HG03159 (cell line): ENCODE measurements around the gene LRRC4C.

Source experiments
- ATAC-seq: cut with Tn5 transposase; IDR thresholded peaks from one replicate; pipeline ENCODE4 v1.9.1; 2021; ENCODE audit warnings: mild to moderate bottlenecking, moderate library complexity; ENCODE audit not compliant: unreplicated experiment

LRRC4C gene

DNA sequence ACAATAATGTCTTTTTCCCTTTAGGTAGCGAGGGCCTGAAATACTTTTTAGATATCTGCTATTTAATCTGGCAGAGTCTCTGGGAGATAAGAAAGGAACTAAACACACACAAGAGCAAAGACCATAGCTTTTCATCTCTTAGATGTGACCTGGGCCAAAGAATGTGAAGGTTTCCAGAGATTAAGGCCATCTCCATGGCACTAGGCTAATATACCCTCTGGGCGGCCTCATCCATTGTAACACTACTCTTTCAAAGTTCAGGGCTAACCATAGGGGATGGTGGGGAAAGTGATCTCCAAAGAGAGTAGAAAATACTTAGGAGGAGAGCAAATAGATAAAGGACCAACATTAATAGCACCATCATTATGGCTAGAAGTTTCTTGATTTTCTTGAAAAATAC is 326.4 kb downstream of the LRRC4C start:
- no peak for ATAC-seq

DNA sequence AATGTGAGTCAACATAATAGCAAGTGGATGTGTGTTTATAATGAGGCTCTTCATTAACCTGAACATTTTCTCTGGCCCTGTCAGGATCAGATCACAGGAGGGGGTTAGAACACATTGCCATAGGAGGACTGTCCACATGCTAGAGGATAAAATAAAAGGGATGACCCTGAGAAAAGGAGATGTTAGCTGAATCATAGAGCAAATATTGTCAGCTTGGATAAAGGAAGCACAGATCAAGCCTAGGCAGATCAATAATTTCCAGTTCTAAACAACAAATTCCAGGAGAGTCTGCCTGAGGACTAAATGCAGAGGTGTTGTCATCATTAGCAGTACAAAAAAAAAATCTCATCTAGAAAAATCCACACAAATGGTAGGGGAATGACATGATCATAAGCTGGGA is 337.9 kb downstream of the LRRC4C start:
- ATAC-seq: no peak

DNA sequence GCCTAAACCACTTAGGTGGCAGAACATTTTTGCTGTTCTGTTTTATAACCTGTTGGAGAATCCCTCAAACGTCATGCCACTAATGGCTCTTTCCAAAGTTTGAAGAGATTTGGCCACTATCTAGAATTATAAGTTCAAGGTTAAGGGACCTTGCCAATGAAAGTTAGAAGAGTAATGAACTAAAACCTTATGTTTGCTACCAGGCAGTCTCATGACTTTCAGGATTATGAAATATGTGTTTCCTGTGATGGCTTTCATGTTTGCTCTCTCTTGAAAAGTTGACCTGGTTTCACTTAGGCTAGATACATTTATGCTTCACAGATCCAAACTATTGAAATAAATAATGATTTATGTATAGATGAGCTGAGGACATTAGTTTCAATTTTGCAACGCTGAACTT is 340.0 kb downstream of the LRRC4C start:
- no peak for ATAC-seq

DNA sequence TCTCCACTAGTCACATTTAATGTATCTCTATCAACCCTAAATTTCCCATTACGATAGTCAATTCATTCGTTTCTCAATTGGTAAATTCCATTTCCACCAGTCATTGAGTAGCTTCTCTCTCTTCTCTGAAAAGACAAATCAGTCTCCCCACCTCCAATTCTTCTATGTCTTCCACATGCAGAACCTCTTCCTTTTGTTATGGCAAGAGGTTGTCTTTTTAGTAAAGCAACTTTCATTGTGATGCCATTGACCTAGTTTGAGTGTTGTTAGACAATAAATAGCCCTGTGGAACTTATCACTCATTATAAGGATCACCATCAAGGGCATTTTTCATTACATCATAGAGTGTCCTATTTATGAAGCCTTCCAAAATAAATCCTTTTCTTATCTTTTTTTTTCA is 340.9 kb downstream of the LRRC4C start:
- no peak for ATAC-seq

DNA sequence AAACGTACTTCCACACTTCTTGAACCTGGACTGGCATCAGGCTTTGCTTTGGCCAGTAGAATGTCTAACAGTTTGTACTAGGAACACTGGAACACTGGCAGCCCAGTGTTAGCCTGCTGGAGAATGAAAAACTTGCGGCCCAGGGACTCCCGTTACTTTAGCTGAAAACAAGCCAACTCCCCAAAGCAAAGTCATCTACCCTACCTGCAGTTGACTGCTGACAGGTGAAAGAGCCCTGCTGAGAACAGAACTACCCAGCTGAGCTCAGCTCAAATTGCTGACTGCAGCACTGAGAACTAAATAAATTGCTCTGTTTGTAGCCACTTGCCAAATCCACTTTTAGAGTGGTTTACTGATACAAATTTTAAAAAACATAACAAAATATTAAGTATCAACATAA is 342.5 kb downstream of the LRRC4C start:
- ATAC-seq: no peak

DNA sequence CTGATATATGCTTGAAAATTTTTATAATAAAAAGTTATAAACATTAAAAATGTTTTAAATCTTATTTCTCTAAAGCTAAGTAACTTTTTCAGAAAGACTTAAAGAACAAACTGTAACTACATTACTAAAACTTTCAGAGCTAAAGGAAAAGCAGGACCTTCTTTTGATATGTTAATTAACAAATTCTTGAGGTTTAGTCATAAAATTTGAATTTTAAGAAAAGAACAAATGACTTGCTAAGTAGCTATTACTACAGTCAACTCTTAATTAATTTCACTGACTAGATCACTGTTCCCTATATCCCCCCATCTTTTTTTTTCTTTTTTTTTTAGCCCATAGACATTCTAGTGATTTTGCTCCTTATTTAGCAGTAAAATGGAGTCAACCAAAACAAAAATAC is 344.4 kb downstream of the LRRC4C start:
- no peak for ATAC-seq

DNA sequence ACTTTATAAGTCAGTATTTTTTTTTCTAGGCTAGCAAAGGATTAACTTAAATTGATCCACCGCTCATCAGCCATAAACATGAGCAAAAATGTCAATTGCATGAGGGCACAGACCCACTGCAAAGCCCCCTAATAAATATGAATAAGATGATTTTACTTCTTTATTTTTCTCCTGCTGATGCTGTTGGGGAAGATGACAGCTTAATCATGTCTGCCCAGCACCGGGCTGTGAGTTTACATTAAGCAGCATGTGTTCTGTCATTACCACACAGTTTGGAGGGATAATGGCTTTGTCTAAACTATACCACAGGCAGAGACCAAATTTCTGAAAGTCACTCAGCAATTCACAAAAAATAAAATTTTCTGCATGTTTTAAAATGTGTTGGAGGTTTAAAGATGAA is 346.3 kb downstream of the LRRC4C start:
- no peak for ATAC-seq

DNA sequence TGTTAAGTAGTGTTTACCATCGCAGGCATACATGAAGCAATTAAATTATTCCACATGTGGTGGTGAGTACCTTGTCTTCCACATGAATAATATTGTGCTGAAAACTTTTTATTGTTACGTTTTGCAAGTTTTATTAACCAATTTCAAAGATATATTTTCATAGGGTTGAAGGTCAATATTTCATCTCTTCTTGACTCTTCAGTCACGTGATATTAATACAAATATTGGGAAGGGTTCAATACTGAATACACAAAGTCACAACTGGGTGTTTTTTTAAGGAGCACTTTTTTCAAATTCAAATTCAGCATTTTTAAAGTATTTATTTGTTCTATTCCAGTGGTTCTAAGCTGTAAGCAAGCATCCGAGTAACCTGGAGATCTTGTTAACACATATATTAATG is 348.9 kb downstream of the LRRC4C start:
- ATAC-seq: no peak

DNA sequence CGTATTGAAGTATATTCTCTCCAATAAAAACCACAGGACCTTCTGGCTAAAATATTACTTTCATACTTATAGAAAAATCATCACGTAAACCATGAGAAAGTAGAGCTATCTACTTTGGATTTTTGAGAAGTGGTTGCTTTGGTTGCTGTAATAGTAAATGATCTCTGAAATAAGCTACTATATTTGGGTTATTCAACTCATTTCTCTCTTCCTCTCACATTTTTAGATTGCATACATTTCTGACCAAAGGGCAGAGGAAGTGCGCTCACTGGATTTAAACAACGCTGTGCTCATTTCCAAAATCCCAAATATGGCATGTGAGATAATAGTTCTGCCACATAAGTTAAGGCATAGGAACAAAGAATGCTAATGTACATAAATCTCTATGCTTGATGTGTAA is 357.0 kb downstream of the LRRC4C start:
- no peak for ATAC-seq

DNA sequence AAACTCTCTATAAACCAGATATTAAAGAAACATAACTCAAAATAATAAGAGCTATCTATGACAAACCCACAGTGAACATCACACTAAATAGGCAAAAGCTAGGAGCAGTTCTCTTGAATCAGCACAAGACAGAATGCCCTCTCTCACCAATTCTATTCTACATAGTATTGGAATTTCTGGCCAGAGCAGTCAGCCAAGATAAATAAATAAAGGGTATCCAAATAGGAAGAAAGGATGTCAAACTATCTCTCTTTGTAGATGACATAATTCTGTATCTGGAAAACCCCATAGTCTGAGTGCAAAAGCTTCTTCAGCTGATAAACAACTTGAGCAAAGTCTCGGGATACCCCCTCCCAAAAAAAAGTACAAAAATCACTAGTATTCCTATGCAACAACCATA is 359.8 kb downstream of the LRRC4C start:
- no peak for ATAC-seq

DNA sequence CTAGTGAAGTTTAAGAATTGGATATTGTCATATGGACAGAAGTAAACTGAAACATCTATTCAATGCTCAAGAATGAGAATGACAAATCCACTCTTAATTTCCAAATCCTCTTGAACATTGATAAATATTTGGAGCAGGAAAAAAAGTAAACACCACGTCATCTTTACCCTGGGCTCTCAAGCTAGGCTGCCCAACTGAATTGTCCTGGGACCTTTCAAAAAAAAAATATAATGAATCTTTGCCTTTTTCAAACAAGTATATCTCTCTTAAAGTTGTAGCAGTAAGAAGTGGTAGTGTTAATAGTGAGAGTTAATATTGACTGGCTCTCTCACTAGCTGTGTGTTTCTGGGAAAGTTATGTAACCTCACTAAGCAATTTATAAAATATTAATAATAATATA is 374.3 kb downstream of the LRRC4C start:
- no peak for ATAC-seq

DNA sequence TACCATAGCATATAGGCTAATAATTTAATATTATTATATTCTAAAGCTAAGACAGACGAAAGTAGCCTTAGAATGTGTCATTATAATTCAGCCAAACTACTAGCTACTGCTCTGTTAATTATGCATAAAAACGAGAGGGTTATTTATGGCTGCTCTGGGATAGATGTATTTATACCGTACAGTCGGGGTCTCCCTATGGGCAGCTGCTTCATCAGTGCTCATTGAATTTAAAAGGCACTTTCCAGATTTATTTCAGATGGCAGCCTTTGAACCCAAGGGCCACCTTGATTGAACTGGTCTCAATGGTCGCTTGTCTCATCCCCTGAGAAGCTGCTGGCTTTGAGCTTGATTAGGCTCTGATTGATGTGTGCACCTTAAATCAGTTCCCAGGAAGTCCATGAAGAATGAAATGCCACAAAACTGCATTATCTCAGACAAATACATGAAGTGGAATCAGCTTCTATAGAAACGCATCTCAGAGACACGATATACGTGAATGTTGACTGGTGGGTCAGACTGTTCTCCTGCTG is 377.6 kb downstream of the LRRC4C start:
- ATAC-seq: no peak

DNA sequence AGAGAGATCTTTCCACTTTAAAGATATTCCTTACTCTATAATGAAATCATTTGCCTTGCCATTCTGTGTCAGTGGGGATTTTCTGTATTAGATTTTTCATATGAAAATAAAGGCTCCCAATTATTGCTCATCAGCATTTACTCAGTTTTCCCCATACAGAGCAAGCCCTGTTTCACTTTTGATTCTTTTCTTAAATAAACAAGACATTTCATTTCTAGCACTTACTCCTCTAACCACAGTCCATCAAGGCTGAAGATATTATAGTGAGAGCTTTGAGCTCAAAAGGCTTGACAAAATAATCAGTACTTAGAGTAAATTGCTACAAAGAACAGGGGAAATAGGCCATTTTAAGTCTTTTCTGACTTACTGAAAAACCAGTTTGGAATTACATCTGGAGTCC is 385.1 kb downstream of the LRRC4C start:
- ATAC-seq: no peak

DNA sequence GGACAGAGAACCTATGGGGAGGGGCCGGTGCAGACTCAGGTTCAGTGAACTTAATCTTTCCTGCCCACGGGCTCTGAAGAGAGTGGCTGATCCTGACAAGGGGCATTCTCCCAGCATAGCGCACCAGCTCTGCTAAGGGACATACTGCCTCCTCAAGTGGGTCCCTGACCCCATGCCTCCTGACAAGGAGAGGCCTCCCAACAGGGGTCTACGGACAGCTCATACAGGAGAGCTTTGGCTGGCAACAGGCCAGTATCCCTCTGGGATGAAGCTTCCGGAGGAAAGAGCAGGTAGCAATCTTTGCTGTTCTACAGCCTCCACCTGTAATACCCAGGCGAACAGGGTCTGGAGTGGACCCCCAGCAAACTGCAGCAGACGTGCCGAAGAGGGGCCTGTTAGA is 394.0 kb downstream of the LRRC4C start:
- no peak for ATAC-seq

DNA sequence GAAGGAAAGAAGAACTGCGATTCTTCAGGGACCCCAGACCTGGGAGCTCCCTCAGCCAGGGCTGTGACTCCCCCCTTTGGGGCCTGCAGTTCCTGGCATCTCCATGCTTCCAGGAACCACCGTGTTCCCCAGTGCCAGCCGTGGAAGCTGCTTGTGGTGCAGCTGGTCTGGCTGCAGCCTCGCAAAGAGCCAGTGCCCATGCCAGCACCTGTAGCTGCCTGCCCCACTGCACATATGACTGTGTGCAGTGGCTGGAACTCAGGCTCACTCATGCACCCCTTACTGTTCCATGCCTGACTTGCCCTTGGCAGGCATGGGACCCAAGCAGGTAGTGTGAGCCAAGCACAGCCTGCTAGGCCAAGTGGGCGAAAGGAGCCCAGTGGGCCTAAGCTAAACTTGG is 401.3 kb downstream of the LRRC4C start:
- ATAC-seq: no peak

DNA sequence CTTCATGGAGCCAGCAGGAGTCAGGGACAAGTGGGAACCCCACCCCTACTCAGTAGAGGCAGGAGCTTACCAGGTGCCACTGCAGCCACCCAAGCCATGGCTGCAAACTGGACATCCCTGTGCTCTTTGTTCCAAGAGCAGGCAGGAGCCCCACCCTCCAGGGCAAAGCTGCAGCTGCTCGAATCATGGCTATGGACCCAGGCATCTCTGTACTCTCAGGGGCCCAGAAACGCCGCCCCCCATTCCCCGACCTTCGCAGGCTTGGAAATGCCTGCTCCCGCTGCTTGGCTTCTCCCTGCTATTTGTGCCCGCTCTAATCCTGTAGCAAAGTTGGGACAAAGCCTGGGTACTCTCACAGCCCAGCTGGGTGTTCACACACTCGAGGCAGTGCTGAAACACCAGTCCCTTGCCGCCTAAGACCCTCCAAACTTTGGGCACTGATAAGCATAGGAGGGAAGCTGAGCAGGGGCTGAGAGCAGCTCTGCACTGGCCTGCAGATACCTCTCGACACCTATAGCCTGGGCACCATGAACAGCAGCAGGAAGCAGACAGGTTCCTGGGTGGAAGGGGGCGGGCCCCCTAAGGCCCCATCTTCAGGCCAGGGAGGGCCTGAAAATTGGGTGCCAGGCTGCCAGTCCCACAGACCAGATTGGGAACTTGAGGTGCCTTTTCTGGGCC is 402.4 kb downstream of the LRRC4C start:
- no peak for ATAC-seq

DNA sequence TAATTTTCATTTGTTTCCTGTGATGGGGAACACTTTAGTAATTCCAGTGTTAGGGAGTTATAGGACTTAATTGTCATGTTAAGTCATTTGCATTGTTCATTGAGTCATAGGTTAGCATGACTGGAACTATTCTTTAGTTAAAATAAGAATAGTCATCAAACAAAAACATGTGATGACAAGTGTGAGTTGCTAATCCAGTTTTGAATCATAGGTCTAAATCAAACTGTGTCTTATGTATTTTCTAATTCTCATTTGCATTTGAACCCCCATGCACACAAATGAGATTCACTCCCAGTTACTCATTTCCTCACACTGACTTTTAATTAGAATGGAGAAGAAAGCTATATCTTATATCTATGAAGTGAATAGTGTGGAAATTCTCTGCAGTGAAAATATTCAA is 405.6 kb downstream of the LRRC4C start:
- ATAC-seq: no peak

DNA sequence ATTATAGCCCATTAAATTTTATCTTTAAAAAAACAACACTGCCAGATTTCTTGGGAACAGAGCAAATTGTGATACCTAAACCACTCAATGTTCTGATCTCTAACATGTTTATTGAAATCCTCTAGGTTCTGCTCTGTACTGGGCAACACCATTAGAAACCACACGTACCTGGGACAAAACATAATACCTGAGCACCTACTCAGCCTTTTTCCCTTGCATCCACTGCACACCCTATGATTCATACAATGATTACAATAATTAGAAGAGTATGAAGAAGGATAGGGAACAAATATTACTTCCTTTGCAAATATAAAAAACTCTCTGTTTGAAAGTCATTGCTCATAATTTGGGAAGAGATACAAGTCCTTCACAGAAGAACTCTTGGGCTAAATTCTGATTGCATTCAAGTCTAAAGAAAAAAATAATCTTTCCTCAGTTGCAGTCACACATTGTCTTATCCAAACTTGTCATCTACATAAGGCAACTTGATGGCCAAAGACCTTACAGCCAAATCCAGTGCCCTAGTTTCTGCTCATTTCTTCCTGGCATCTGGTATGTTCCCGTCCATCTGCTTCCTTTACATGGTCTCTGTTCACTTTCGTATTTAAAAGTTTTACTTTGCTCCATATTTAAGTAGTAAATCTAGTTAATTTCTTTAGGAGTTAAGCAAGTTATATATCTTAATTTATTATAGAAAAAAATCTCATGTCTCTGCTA is 407.4 kb downstream of the LRRC4C start:
- ATAC-seq: no peak

DNA sequence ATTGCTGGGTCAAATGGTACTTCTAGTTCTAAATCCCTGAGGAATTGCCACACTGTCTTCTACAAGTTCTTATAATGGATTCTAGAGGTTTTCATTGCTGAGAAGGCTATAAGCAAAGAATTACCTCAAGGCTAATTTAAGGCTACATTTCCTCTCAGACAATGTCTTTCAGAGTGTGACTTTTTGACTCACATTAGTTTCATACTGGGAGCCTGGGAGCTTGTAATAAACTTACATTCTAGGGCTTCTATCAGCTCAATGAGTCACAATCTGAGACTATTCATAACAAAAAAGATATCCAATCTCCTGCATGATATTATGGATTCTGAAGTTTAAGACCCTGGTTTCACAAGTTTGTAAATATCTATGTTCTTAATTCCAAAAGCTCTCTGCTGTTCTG is 408.7 kb downstream of the LRRC4C start:
- no peak for ATAC-seq

DNA sequence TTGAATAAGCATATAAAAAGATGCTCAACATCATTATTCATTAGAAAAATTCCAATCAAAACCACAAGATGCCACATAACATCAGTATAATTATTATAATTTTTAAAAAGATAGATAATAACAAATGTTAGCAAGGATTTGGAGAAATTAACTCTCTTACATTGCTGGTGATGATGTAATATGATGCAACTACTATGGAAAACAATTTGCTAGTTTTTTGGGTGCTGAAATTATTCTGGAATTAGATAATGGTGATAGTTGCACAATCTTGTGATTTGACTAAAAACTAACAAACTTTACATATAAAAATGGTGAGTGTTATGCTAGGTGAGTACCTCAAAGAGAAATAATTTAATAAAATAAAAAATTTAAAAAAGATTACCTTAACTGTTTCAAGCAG is 412.2 kb downstream of the LRRC4C start:
- ATAC-seq: no peak

DNA sequence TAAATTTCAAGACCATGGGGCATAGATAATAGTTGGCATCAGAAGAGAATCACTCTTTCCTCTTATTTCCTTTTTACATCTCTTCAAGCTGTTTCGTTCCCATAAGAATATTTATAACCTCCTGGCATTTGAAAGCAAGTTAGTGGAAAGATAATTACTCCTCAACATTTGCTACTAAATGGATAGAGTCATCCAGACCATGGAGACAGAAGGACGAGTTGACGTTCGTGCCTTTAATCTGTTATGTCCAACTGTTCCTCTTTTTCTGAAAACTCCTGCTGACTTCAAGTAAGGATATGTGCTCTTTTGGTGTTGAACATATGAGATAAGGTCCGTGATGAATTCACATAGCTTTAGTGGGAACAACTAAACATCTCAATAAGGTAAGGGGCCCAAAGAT is 414.2 kb downstream of the LRRC4C start:
- no peak for ATAC-seq

DNA sequence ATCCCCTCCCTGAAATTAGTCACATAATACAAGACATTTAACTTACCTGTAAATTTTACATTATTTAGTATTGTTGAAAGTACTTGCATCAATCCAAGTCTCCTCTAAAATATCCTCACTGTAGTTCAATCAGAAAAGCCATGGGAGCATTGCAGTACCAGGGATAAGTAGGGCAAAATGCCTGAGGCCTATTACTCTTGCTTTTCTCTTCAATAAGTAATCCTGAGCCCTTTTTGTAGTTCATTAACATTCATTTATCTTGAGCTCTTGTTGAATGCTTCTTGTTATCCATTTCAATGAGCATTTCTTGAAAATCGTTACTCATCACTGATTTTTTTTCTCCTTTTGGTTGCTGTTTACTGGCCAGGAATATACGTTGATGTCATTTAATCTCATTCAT is 414.7 kb downstream of the LRRC4C start:
- no peak for ATAC-seq

DNA sequence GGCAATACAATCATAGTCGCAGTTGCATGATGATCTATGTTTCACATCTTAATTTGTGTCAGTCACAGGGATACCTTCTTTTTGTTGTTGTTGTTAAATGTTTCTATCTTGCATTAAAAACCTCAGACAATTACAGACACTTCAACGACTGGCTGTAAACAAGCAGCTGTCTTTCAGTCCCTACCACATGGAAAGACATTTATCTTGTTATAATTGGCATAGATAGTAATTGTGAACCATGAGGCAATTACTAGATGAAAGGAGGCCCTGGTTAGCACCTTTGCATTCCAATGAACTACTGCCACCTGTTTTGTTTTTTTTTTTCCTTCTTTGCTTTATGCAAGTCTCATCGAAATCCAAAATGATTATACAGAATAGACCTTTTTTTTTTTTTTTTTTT is 416.8 kb downstream of the LRRC4C start:
- no peak for ATAC-seq
